ENCODE results near the gene RXRG. TPM values are rescaled to one million over a fixed set of nuclear protein-coding genes. Genes with fewer than 3 reads are reported as not detected.
A peak's percentile ranks its signal among the peaks of the same experiment; 100 is the strongest.

RXRG gene
- total and polyA plus RNA-seq, 2 donors (not counting 1 experiment from before 2014, with no cell fraction given), result under 0.01 to 0.31 TPM

DNA sequence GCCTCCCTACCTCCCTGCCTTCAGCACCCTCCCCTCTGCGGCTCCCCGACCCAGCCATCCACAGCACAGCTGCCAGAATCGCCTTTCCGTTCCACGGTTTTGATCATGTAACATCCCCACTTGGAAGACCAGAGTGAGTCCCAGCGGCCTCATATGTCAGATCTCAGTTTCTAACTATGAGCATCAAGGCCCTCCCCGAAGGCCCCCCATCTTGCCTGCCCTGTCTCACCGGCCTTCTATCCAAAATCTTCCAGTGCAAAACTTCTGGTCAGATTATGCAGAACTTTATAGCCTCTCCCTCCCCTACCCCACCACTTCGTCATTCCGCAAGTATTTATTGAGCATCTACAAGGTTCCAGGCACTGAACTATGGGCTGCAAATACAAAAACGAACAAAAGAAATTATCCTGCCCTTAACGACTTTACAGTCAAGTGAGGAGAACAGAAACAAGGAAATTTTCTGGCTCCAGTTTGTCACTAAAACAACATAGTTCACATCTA is 68.1 kb downstream of the RXRG start:
- H2AFZ ChIP-seq (ENCODE audit: low read length), result no peak overlapping the region
- no peaks in the 10 kb centered on the region for H3K79me2 ChIP-seq (ENCODE audit: control insufficient read depth, insufficient read depth, low read length)
- no peak overlapping the region for H3K9ac ChIP-seq (ENCODE audit: insufficient read depth, low read length)
- peaks cover 14% of the 10 kb centered on the region for H3K27me3 ChIP-seq (ENCODE audit: control insufficient read depth, insufficient read depth, low read length)
- H3K4me3 ChIP-seq (replicated peaks in 1 of 4; ENCODE audit: control extremely low read depth in 1 of 4, insufficient read depth in 1 of 4, low read depth in 3 of 4, low read length in 4 of 4), result peak overlapping the region in 1 of 4 experiments; percentile 37
- no peaks in the 10 kb centered on the region for H3K36me3 ChIP-seq (ENCODE audit: control insufficient read depth, insufficient read depth, low read length)
- no peaks in the 10 kb centered on the region for H3K9me3 ChIP-seq (ENCODE audit: control insufficient read depth, insufficient read depth, low read depth, low read length)
- H3K4me2 ChIP-seq (ENCODE audit: extremely low read depth, insufficient read depth, low read length), result peak overlapping the region; percentile 55
- no peaks in the 10 kb centered on the region for H4K20me1 ChIP-seq (ENCODE audit: control insufficient read depth, extremely low read depth, insufficient read depth, low read length)
- no peak for DNase-seq (ENCODE audit: low read depth in 2 of 2)
- no peaks in the 10 kb centered on the region for H3K4me1 ChIP-seq (ENCODE audit: control insufficient read depth, extremely low read depth, insufficient read depth, low read length)
- H3K27ac ChIP-seq (ENCODE audit: insufficient read depth, low read length), result no peak overlapping the region
- TF ChIP-seq EZH2 (IDR thresholded peaks at IDR 0.05; ENCODE audit: low read length, missing control alignments), result no peak
- TF ChIP-seq, protein P1, sequence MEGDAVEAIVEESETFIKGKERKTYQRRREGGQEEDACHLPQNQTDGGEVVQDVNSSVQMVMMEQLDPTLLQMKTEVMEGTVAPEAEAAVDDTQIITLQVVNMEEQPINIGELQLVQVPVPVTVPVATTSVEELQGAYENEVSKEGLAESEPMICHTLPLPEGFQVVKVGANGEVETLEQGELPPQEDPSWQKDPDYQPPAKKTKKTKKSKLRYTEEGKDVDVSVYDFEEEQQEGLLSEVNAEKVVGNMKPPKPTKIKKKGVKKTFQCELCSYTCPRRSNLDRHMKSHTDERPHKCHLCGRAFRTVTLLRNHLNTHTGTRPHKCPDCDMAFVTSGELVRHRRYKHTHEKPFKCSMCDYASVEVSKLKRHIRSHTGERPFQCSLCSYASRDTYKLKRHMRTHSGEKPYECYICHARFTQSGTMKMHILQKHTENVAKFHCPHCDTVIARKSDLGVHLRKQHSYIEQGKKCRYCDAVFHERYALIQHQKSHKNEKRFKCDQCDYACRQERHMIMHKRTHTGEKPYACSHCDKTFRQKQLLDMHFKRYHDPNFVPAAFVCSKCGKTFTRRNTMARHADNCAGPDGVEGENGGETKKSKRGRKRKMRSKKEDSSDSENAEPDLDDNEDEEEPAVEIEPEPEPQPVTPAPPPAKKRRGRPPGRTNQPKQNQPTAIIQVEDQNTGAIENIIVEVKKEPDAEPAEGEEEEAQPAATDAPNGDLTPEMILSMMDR (conservative IDR thresholded peaks at IDR 0.05 in 1 of 2, IDR thresholded peaks at IDR 0.05 in 1 of 2; ENCODE audit: low read depth in 1 of 2, low read length in 2 of 2), result no peak

GRCh38 chr1:165376041-165376810 is 68.7 kb downstream of the RXRG start:
- no peak overlapping the region for H2AFZ ChIP-seq (ENCODE audit: low read length)
- no peaks in the 10 kb centered on the region for H3K9me3 ChIP-seq (ENCODE audit: control insufficient read depth, insufficient read depth, low read depth, low read length)
- no peak overlapping the region for H3K27ac ChIP-seq (ENCODE audit: insufficient read depth, low read length)
- TF ChIP-seq, protein P1 (conservative IDR thresholded peaks at IDR 0.05 in 1 of 2, IDR thresholded peaks at IDR 0.05 in 1 of 2; ENCODE audit: low read depth in 1 of 2, low read length in 2 of 2), result no peak
- no peak for TF ChIP-seq EZH2 (IDR thresholded peaks at IDR 0.05; ENCODE audit: low read length, missing control alignments)
- peak overlapping the region; percentile 10 to 52 (median 28) for H3K4me3 ChIP-seq (replicated peaks in 1 of 4; ENCODE audit: control extremely low read depth in 1 of 4, insufficient read depth in 1 of 4, low read depth in 3 of 4, low read length in 4 of 4)
- H3K4me2 ChIP-seq (ENCODE audit: extremely low read depth, insufficient read depth, low read length), result peak overlapping the region; percentile 55
- H3K9ac ChIP-seq (ENCODE audit: insufficient read depth, low read length), result peak overlapping the region; percentile 32
- no peaks in the 10 kb centered on the region for H3K79me2 ChIP-seq (ENCODE audit: control insufficient read depth, insufficient read depth, low read length)
- H3K36me3 ChIP-seq (ENCODE audit: control insufficient read depth, insufficient read depth, low read length), result no peaks in the 10 kb centered on the region
- no peaks in the 10 kb centered on the region for H4K20me1 ChIP-seq (ENCODE audit: control insufficient read depth, extremely low read depth, insufficient read depth, low read length)
- peaks cover 14% of the 10 kb centered on the region for H3K27me3 ChIP-seq (ENCODE audit: control insufficient read depth, insufficient read depth, low read length)
- H3K4me1 ChIP-seq (ENCODE audit: control insufficient read depth, extremely low read depth, insufficient read depth, low read length), result no peaks in the 10 kb centered on the region
- DNase-seq (ENCODE audit: low read depth in 2 of 2), result peak; percentile 85 to 87

GRCh38 chr1:165375623-165376022 is 69.3 kb downstream of the RXRG start:
- Histone ChIP-seq H3K9me3 (ENCODE audit: control insufficient read depth, insufficient read depth, low read depth, low read length) (no peaks in the 10 kb centered on the region), H3K4me1 (ENCODE audit: control insufficient read depth, extremely low read depth, insufficient read depth, low read length) (no peaks in the 10 kb centered on the region), H3K4me2 (ENCODE audit: extremely low read depth, insufficient read depth, low read length) (peak overlapping the region; percentile 55), H3K36me3 (ENCODE audit: control insufficient read depth, insufficient read depth, low read length) (no peaks in the 10 kb centered on the region), H3K9ac (ENCODE audit: insufficient read depth, low read length) (peak overlapping the region; percentile 32), H3K27ac (ENCODE audit: insufficient read depth, low read length) (no peak overlapping the region), H3K27me3 (ENCODE audit: control insufficient read depth, insufficient read depth, low read length) (peaks cover 15% of the 10 kb centered on the region), H3K79me2 (ENCODE audit: control insufficient read depth, insufficient read depth, low read length) (no peaks in the 10 kb centered on the region), H2AFZ (ENCODE audit: low read length) (no peak overlapping the region), H3K4me3 (replicated peaks in 1 of 4; ENCODE audit: control extremely low read depth in 1 of 4, insufficient read depth in 1 of 4, low read depth in 3 of 4, low read length in 4 of 4) (peak overlapping the region in 2 of 4 experiments; percentile 33 to 37), H4K20me1 (ENCODE audit: control insufficient read depth, extremely low read depth, insufficient read depth, low read length) (no peaks in the 10 kb centered on the region)
- no peak for DNase-seq (ENCODE audit: low read depth in 2 of 2)
- TF ChIP-seq, protein P1 (conservative IDR thresholded peaks at IDR 0.05 in 1 of 2, IDR thresholded peaks at IDR 0.05 in 1 of 2; ENCODE audit: low read depth in 1 of 2, low read length in 2 of 2), result no peak
- no peak for TF ChIP-seq EZH2 (IDR thresholded peaks at IDR 0.05; ENCODE audit: low read length, missing control alignments)

Data from fibroblast of lung (primary cell).